Activated CD4-positive, alpha-beta T cell treated with anti-CD3 and anti-CD28 coated beads, Interleukin-2, amount 10 ng/mL, durations not matched to agents 24 days and 14 days (primary cell): ENCODE data around the gene BRSK2. TPM values are rescaled to one million over a fixed set of nuclear protein-coding genes. Genes with fewer than 3 reads are reported as not detected.

Experiments
- DNase-seq: peaks from one replicate; pipeline ENCODE4 v3.0.0; 2022
- H3K27ac Mint-ChIP-seq: one replicate; pipeline ENCODE4 v1.8.0; 2022; ENCODE audit warnings: mild to moderate bottlenecking, mixed read lengths
- H3K27me3 Mint-ChIP-seq: one replicate; pipeline ENCODE4 v1.8.0; 2022; ENCODE audit warnings: mixed read lengths
- H3K36me3 Mint-ChIP-seq: one replicate; pipeline ENCODE4 v1.8.0; 2022; ENCODE audit warnings: low read depth, mild to moderate bottlenecking, mixed read lengths
- H3K4me1 Mint-ChIP-seq: one replicate; pipeline ENCODE4 v1.8.0; 2021; ENCODE audit warnings: mixed read lengths
- H3K4me3 Mint-ChIP-seq: one replicate; pipeline ENCODE4 v1.8.0; 2022; ENCODE audit warnings: mild to moderate bottlenecking, moderate library complexity, mixed read lengths
- H3K9me3 Mint-ChIP-seq: one replicate; pipeline ENCODE4 v1.8.0; 2021; ENCODE audit warnings: mixed read lengths
- intact Hi-C: fragments of 100-400 bp; cut with micrococcal nuclease; formaldehyde crosslinking; loops from one replicate; pipeline ENCODE4 v1.15.1; 2023
- total RNA-seq: library from RNA; stranded (reverse); gene quantifications from 2 replicates; pipeline ENCODE4 v1.2.3, GENCODE V29; 2022

BRSK2 gene
- total RNA-seq, 1 donor from 2014 or later = 0.84 TPM

- intact Hi-C loops = no loop called here
- peak; percentile 82 for DNase-seq
- Mint-ChIP-seq H3K4me3 (no peak overlapping the region), H3K36me3 (no peaks in the 10 kb centered on the region), H3K27me3 (no peaks in the 10 kb centered on the region), H3K27ac (no peak overlapping the region), H3K9me3 (no peaks in the 10 kb centered on the region), H3K4me1 (no peaks in the 10 kb centered on the region)
These were observed 63.9 kb downstream of the BRSK2 start for GRCh38 chr11:1453611-1454034.

- Mint-ChIP-seq H3K27ac (no peak overlapping the region), H3K27me3 (no peaks in the 10 kb centered on the region), H3K36me3 (no peaks in the 10 kb centered on the region), H3K9me3 (no peaks in the 10 kb centered on the region), H3K4me3 (no peak overlapping the region), H3K4me1 (no peaks in the 10 kb centered on the region)
- DNase-seq = no peak
- intact Hi-C loops = no loop called here
These were observed 64.8 kb downstream of the BRSK2 start for GRCh38 chr11:1454576-1454975.

GRCh38 chr11:1455032-1455762 lies 65.5 kb downstream of the BRSK2 start:
- no peak for DNase-seq
- Mint-ChIP-seq H3K4me3 (no peak overlapping the region), H3K4me1 (no peaks in the 10 kb centered on the region), H3K36me3 (no peaks in the 10 kb centered on the region), H3K27me3 (no peaks in the 10 kb centered on the region), H3K9me3 (no peaks in the 10 kb centered on the region), H3K27ac (no peak overlapping the region)
- intact Hi-C loops = no loop called here

- Mint-ChIP-seq H3K9me3 (no peaks in the 10 kb centered on the region), H3K27me3 (no peaks in the 10 kb centered on the region), H3K4me1 (no peaks in the 10 kb centered on the region), H3K36me3 (no peaks in the 10 kb centered on the region), H3K27ac (no peak overlapping the region), H3K4me3 (no peak overlapping the region)
- DNase-seq = no peak
- intact Hi-C loops = no loop called here
These were observed 66.0 kb downstream of the BRSK2 start for GRCh38 chr11:1455763-1456060.

- Mint-ChIP-seq H3K36me3 (no peaks in the 10 kb centered on the region), H3K27me3 (no peaks in the 10 kb centered on the region), H3K4me3 (no peak overlapping the region), H3K4me1 (no peaks in the 10 kb centered on the region), H3K9me3 (no peaks in the 10 kb centered on the region), H3K27ac (no peak overlapping the region)
- intact Hi-C loops = no loop called here
- no peak for DNase-seq
These were observed 66.4 kb downstream of the BRSK2 start for GRCh38 chr11:1456176-1456575.

GRCh38 chr11:1456596-1457325 lies 67.0 kb downstream of the BRSK2 start:
- Mint-ChIP-seq H3K27ac (no peak overlapping the region), H3K4me3 (no peak overlapping the region), H3K36me3 (no peaks in the 10 kb centered on the region), H3K9me3 (no peaks in the 10 kb centered on the region), H3K4me1 (no peaks in the 10 kb centered on the region), H3K27me3 (no peaks in the 10 kb centered on the region)
- no peak for DNase-seq
- intact Hi-C loops = no loop called here

GRCh38 chr11:1457326-1457680 lies 67.6 kb downstream of the BRSK2 start:
- Mint-ChIP-seq H3K36me3 (no peaks in the 10 kb centered on the region), H3K4me1 (no peaks in the 10 kb centered on the region), H3K9me3 (no peaks in the 10 kb centered on the region), H3K27me3 (no peaks in the 10 kb centered on the region), H3K27ac (no peak overlapping the region), H3K4me3 (no peak overlapping the region)
- no peak for DNase-seq
- intact Hi-C loops = no loop called here

GRCh38 chr11:1457856-1458255 lies 68.1 kb downstream of the BRSK2 start:
- no peak overlapping the region for H3K27ac Mint-ChIP-seq
- H3K4me3 Mint-ChIP-seq = no peak overlapping the region

GRCh38 chr11:1458340-1459218 lies 68.8 kb downstream of the BRSK2 start:
- Mint-ChIP-seq H3K36me3 (no peaks in the 10 kb centered on the region), H3K27ac (no peak overlapping the region), H3K27me3 (no peaks in the 10 kb centered on the region), H3K9me3 (no peaks in the 10 kb centered on the region), H3K4me3 (no peak overlapping the region), H3K4me1 (no peaks in the 10 kb centered on the region)
- intact Hi-C loops = no loop called here
- DNase-seq = no peak

More at GRCh38 chr11:1457856-1458255, 68.1 kb downstream of the BRSK2 start:
- no peaks in the 10 kb centered on the region for H3K36me3 Mint-ChIP-seq
- intact Hi-C loops = no loop called here
- no peaks in the 10 kb centered on the region for H3K9me3 Mint-ChIP-seq
- no peak for DNase-seq
- H3K27me3 Mint-ChIP-seq = no peaks in the 10 kb centered on the region
- H3K4me1 Mint-ChIP-seq = no peaks in the 10 kb centered on the region

GRCh38 chr11:1459219-1459575 lies 69.5 kb downstream of the BRSK2 start:
- H3K4me3 Mint-ChIP-seq = no peak overlapping the region
- no peaks in the 10 kb centered on the region for H3K27me3 Mint-ChIP-seq
- DNase-seq = no peak
- H3K36me3 Mint-ChIP-seq = no peaks in the 10 kb centered on the region
- intact Hi-C loops = no loop called here
- H3K4me1 Mint-ChIP-seq = no peaks in the 10 kb centered on the region
- no peaks in the 10 kb centered on the region for H3K9me3 Mint-ChIP-seq
- no peak overlapping the region for H3K27ac Mint-ChIP-seq

- no peak for DNase-seq
- intact Hi-C loops = no loop called here
- Mint-ChIP-seq H3K27me3 (no peaks in the 10 kb centered on the region), H3K4me1 (no peaks in the 10 kb centered on the region), H3K9me3 (no peaks in the 10 kb centered on the region), H3K4me3 (no peak overlapping the region), H3K27ac (no peak overlapping the region), H3K36me3 (no peaks in the 10 kb centered on the region)
These were observed 70.1 kb downstream of the BRSK2 start for GRCh38 chr11:1459764-1460395.

- Mint-ChIP-seq H3K4me1 (no peaks in the 10 kb centered on the region), H3K36me3 (no peaks in the 10 kb centered on the region), H3K27me3 (no peaks in the 10 kb centered on the region), H3K27ac (no peak overlapping the region), H3K9me3 (no peaks in the 10 kb centered on the region), H3K4me3 (no peak overlapping the region)
- DNase-seq = no peak
- intact Hi-C loops = no loop called here
These were observed 70.8 kb downstream of the BRSK2 start for GRCh38 chr11:1460396-1460985.

- Mint-ChIP-seq H3K36me3 (no peaks in the 10 kb centered on the region), H3K4me3 (no peak overlapping the region)
- intact Hi-C loops = no loop called here
These were observed 71.5 kb downstream of the BRSK2 start for GRCh38 chr11:1460986-1461825.

More at GRCh38 chr11:1460986-1461825, 71.5 kb downstream of the BRSK2 start:
- Mint-ChIP-seq H3K4me1 (no peaks in the 10 kb centered on the region), H3K27me3 (no peaks in the 10 kb centered on the region), H3K9me3 (no peaks in the 10 kb centered on the region), H3K27ac (no peak overlapping the region)
- no peak for DNase-seq
